Measurements from ENCODE around the gene DNAJB8. TPM values are rescaled to one million over a fixed set of nuclear protein-coding genes. Genes with fewer than 3 reads are reported as not detected.

Gene DNAJB8
- total RNA-seq, 4 donors from 2014 or later: not detected

- intact Hi-C loops (cut with DNase I): no loop called here
- Histone ChIP-seq H3K27me3 (no peaks in the 10 kb centered on the region), H3K27ac (no peak overlapping the region), H3K9me3 (no peaks in the 10 kb centered on the region), H3K36me3 (no peaks in the 10 kb centered on the region), H3K4me1 (no peaks in the 10 kb centered on the region), H3K4me3 (replicated peaks in 1 of 3) (no peak overlapping the region)
- no peak for DNase-seq
- TF ChIP-seq POLR2A (IDR thresholded peaks at IDR 0.05): no peak
- no peak for TF ChIP-seq CTCF (IDR thresholded peaks at IDR 0.05)
- WGBS, 2 donors: 64 to 75% methylated on average over 10 to 13 of the region's 13 CpGs
These were observed 3.6 kb upstream of the DNAJB8 start for GRCh38 chr3:128470134-128470899.

GRCh38 chr3:128469556-128469955, 2.9 kb upstream of the DNAJB8 start:
- H3K4me3 ChIP-seq (replicated peaks in 1 of 3): no peak overlapping the region
- DNase-seq: no peak
- intact Hi-C loops (cut with DNase I): no loop called here
- H3K36me3 ChIP-seq: no peaks in the 10 kb centered on the region
- H3K4me1 ChIP-seq: no peaks in the 10 kb centered on the region
- H3K27me3 ChIP-seq: no peaks in the 10 kb centered on the region
- no peak overlapping the region for H3K27ac ChIP-seq
- WGBS, 2 donors: 68 to 87% methylated on average over 6 of the region's 6 CpGs
- no peaks in the 10 kb centered on the region for H3K9me3 ChIP-seq
- TF ChIP-seq CTCF (IDR thresholded peaks at IDR 0.05) (no peak), POLR2A (IDR thresholded peaks at IDR 0.05) (no peak)

GRCh38 chr3:128468791-128469527, 2.3 kb upstream of the DNAJB8 start:
- H3K27me3 ChIP-seq: no peaks in the 10 kb centered on the region
- 83 to 93% methylated on average over 9 to 10 of the region's 10 CpGs for WGBS, 2 donors
- no peak overlapping the region for H3K4me3 ChIP-seq (replicated peaks in 1 of 3)
- intact Hi-C loops (cut with DNase I): no loop called here
- no peaks in the 10 kb centered on the region for H3K36me3 ChIP-seq
- no peaks in the 10 kb centered on the region for H3K4me1 ChIP-seq
- no peak for TF ChIP-seq POLR2A (IDR thresholded peaks at IDR 0.05)
- TF ChIP-seq CTCF (IDR thresholded peaks at IDR 0.05): no peak
- DNase-seq: no peak
- no peak overlapping the region for H3K27ac ChIP-seq
- H3K9me3 ChIP-seq: no peaks in the 10 kb centered on the region

DNA sequence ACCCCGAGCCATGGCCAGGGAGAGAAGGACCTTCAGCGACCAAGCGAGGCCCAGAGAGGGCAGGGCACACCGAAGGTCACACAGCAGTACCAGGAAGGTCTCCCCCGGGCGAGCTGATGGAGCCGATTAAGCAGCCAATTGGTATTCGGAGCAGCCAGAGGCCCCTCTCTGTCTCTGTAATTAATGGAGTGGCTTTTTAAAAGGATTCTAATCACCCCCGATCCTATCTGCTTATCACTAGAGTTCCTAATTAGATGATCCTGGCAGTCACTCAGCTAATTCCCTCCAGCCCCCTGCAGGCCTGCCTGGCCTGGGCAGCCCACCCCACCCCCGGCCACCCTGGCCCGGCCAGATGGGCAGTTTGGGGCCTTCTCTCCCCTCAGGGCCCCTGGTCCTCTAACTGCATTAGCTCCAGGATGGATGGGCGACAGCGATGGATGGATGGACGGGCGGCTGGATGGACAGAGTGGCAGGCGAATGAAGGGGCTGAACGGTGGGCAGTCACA, 1.6 kb upstream of the DNAJB8 start:
- H3K27me3 ChIP-seq: no peaks in the 10 kb centered on the region
- no peaks in the 10 kb centered on the region for H3K9me3 ChIP-seq
- intact Hi-C loops (cut with DNase I): no loop called here
- TF ChIP-seq POLR2A (IDR thresholded peaks at IDR 0.05): no peak
- no peak for TF ChIP-seq CTCF (IDR thresholded peaks at IDR 0.05)
- H3K27ac ChIP-seq: no peak overlapping the region
- H3K4me3 ChIP-seq (replicated peaks in 1 of 3): no peak overlapping the region
- no peaks in the 10 kb centered on the region for H3K36me3 ChIP-seq
- no peak for DNase-seq
- H3K4me1 ChIP-seq: no peaks in the 10 kb centered on the region
- 68 to 72% methylated on average over 15 to 17 of the region's 17 CpGs for WGBS, 2 donors

GRCh38 chr3:128464702-128465101, 2.0 kb downstream of the DNAJB8 start:
- Histone ChIP-seq H3K4me3 (replicated peaks in 1 of 3) (no peak overlapping the region), H3K4me1 (no peaks in the 10 kb centered on the region), H3K9me3 (no peaks in the 10 kb centered on the region), H3K27ac (no peak overlapping the region), H3K27me3 (no peaks in the 10 kb centered on the region), H3K36me3 (no peaks in the 10 kb centered on the region)
- no peak for DNase-seq
- no peak for TF ChIP-seq CTCF (IDR thresholded peaks at IDR 0.05)
- TF ChIP-seq POLR2A (IDR thresholded peaks at IDR 0.05): no peak
- intact Hi-C loops (cut with DNase I): no loop called here
- WGBS, 2 donors: 39 to 49% methylated on average over 1 of the region's 1 CpG
